ENCODE results near the gene EIF2B5. TPM values are rescaled to one million over a fixed set of nuclear protein-coding genes. Genes with fewer than 3 reads are reported as not detected.

Gene EIF2B5
- total and polyA plus RNA-seq, 2 donors (not counting 1 experiment from before 2014, with no cell fraction given): 73.2 to 83.8 TPM

- Mint-ChIP-seq H3K4me1 (peaks cover 32% of the 10 kb centered on the region), H3K4me3 (no peak overlapping the region), H3K9me3 (ENCODE audit: insufficient read depth) (no peaks in the 10 kb centered on the region), H3K27me3 (no peaks in the 10 kb centered on the region), H3K27ac (no peak overlapping the region)
- H3K4me2 ChIP-seq (replicated peaks; ENCODE audit: low read depth, low read length, poor library complexity, severe bottlenecking): no peak overlapping the region
- POLR2A ChIA-PET: no interaction called here
- H3K36me3 ChIP-seq (replicated peaks in 1 of 2; ENCODE audit: control extremely low read depth in 1 of 2, control insufficient read depth in 1 of 2, extremely low read depth in 1 of 2, insufficient read depth in 2 of 2, low read length in 1 of 2): peaks cover 6 to 71% of the 10 kb centered on the region in 2 experiments
- no peak overlapping the region for H2AFZ ChIP-seq (ENCODE audit: insufficient read depth, low read depth, low read length, poor library complexity, severe bottlenecking)
- no peak overlapping the region for H3K4me3 ChIP-seq (ENCODE audit: control extremely low read depth in 1 of 5, extremely low read depth in 1 of 5, insufficient read depth in 1 of 5, low read depth in 2 of 5, low read length in 4 of 5)
- peaks cover 20 to 28% of the 10 kb centered on the region in 2 donors for H3K4me1 ChIP-seq (ENCODE audit: control insufficient read depth in 2 of 2, insufficient read depth in 2 of 2, low read length in 2 of 2)
- ATAC-seq (ENCODE audit: low read depth): no peak
- no peaks in the 10 kb centered on the region for H3K9me3 ChIP-seq (ENCODE audit: control extremely low read depth in 1 of 3, control insufficient read depth in 2 of 3, insufficient read depth in 1 of 3, low read length in 2 of 3)
- no peak for TF ChIP-seq EZH2 (IDR thresholded peaks at IDR 0.05; ENCODE audit: borderline replicate concordance, insufficient read depth, low read depth, low read length, poor library complexity, severe bottlenecking)
- TF ChIP-seq, protein P1, sequence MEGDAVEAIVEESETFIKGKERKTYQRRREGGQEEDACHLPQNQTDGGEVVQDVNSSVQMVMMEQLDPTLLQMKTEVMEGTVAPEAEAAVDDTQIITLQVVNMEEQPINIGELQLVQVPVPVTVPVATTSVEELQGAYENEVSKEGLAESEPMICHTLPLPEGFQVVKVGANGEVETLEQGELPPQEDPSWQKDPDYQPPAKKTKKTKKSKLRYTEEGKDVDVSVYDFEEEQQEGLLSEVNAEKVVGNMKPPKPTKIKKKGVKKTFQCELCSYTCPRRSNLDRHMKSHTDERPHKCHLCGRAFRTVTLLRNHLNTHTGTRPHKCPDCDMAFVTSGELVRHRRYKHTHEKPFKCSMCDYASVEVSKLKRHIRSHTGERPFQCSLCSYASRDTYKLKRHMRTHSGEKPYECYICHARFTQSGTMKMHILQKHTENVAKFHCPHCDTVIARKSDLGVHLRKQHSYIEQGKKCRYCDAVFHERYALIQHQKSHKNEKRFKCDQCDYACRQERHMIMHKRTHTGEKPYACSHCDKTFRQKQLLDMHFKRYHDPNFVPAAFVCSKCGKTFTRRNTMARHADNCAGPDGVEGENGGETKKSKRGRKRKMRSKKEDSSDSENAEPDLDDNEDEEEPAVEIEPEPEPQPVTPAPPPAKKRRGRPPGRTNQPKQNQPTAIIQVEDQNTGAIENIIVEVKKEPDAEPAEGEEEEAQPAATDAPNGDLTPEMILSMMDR (IDR thresholded peaks at IDR 0.05): no peak
- H3K27ac ChIP-seq (ENCODE audit: low read length in 2 of 2): no peak overlapping the region
- H4K20me1 ChIP-seq (ENCODE audit: control insufficient read depth, insufficient read depth, low read length, poor library complexity, severe bottlenecking): peaks cover 15% of the 10 kb centered on the region
- intact Hi-C loops (cut with micrococcal nuclease): no loop called here
- H3K9ac ChIP-seq (ENCODE audit: low read length): no peak overlapping the region
- CTCF ChIA-PET: interaction anchor here (0.5 kb wide), 1 partner anchor 29 kb away, joined by 4 read pairs; no protein-coding TSS in a partner anchor
- WGBS (ENCODE audit: insufficient coverage): 83% methylated on average over 5 of the region's 6 CpGs
- no peak for DNase-seq
- no peaks in the 10 kb centered on the region for H3K27me3 ChIP-seq (replicated peaks in 1 of 4; ENCODE audit: control extremely low read depth in 1 of 4, control insufficient read depth in 3 of 4, insufficient read depth in 4 of 4, low read length in 3 of 4)
- peaks cover 37% of the 10 kb centered on the region for H3K79me2 ChIP-seq (ENCODE audit: control insufficient read depth, insufficient read depth, low read length)
These were observed 45.0 kb downstream of the EIF2B5 start for GRCh38 chr3:184180165-184180564.

GRCh38 chr3:184181596-184181995 lies 46.4 kb downstream of the EIF2B5 start:
- ChIA-PET POLR2A (no interaction called here), CTCF (interaction anchor here (1.5 kb wide), 1 partner anchor 68 kb away, joined by 4 read pairs; the partner anchor contains the start of gene EEF1AKMT4)
- 100% methylated on average over 4 of the region's 9 CpGs for WGBS (ENCODE audit: insufficient coverage)
- Histone ChIP-seq H3K4me2 (replicated peaks; ENCODE audit: low read depth, low read length, poor library complexity, severe bottlenecking) (no peak overlapping the region), H3K27me3 (replicated peaks in 1 of 4; ENCODE audit: control extremely low read depth in 1 of 4, control insufficient read depth in 3 of 4, insufficient read depth in 4 of 4, low read length in 3 of 4) (no peaks in the 10 kb centered on the region), H3K79me2 (ENCODE audit: control insufficient read depth, insufficient read depth, low read length) (peaks cover 28% of the 10 kb centered on the region), H3K4me1 (ENCODE audit: control insufficient read depth in 2 of 2, insufficient read depth in 2 of 2, low read length in 2 of 2) (peaks cover 13 to 21% of the 10 kb centered on the region in 2 donors), H3K4me3 (ENCODE audit: control extremely low read depth in 1 of 5, extremely low read depth in 1 of 5, insufficient read depth in 1 of 5, low read depth in 2 of 5, low read length in 4 of 5) (no peak overlapping the region), H3K36me3 (replicated peaks in 1 of 2; ENCODE audit: control extremely low read depth in 1 of 2, control insufficient read depth in 1 of 2, extremely low read depth in 1 of 2, insufficient read depth in 2 of 2, low read length in 1 of 2) (peaks cover 6 to 71% of the 10 kb centered on the region in 2 experiments), H3K9ac (ENCODE audit: low read length) (no peak overlapping the region), H2AFZ (ENCODE audit: insufficient read depth, low read depth, low read length, poor library complexity, severe bottlenecking) (no peak overlapping the region), H3K27ac (ENCODE audit: low read length in 2 of 2) (no peak overlapping the region), H3K9me3 (ENCODE audit: control extremely low read depth in 1 of 3, control insufficient read depth in 2 of 3, insufficient read depth in 1 of 3, low read length in 2 of 3) (no peaks in the 10 kb centered on the region), H4K20me1 (ENCODE audit: control insufficient read depth, insufficient read depth, low read length, poor library complexity, severe bottlenecking) (peaks cover 17% of the 10 kb centered on the region)
- peaks cover 29% of the 10 kb centered on the region for H3K4me1 Mint-ChIP-seq
- no peak for DNase-seq
- H3K27me3 Mint-ChIP-seq: no peaks in the 10 kb centered on the region
- no peak overlapping the region for H3K27ac Mint-ChIP-seq
- intact Hi-C loops (cut with micrococcal nuclease): no loop called here
- no peaks in the 10 kb centered on the region for H3K9me3 Mint-ChIP-seq (ENCODE audit: insufficient read depth)
- TF ChIP-seq, protein P1 (IDR thresholded peaks at IDR 0.05): no peak
- no peak for TF ChIP-seq EZH2 (IDR thresholded peaks at IDR 0.05; ENCODE audit: borderline replicate concordance, insufficient read depth, low read depth, low read length, poor library complexity, severe bottlenecking)
- no peak for ATAC-seq (ENCODE audit: low read depth)
- no peak overlapping the region for H3K4me3 Mint-ChIP-seq

Measured in B cell (primary cell).